WI38 (cell line): Measurements from ENCODE around the gene ZNF132.
A peak's percentile ranks its signal among the peaks of the same experiment; 100 is the strongest.
"Not testable (repeated sequence)": the region's sequence is repeated elsewhere in the genome, so short reads cannot be mapped to it uniquely, and the experiment has no call there.

Experiments
- H3K4me3 ChIP-seq: 2 replicates; pipeline ENCODE4 v1.5.1; 2011; ENCODE audit warnings: low read depth, mild to moderate bottlenecking, control low read depth, low read length
- CTCF ChIP-seq: IDR thresholded peaks from 2 replicates; pipeline ENCODE4 v1.5.1; 2012; ENCODE audit warnings: low read depth, mild to moderate bottlenecking, control low read depth, low read length

ZNF132 gene

GRCh38 chr19:58439576-58440554 is at the start of gene ZNF132:
TSS of gene ZNF132 (minus strand) at chr19:58440153. CDS start at chr19:58439821, 332 bp downstream.
- no peak for TF ChIP-seq CTCF
- H3K4me3 ChIP-seq: peak within 1 kb of the TSS; percentile 83

GRCh38 chr19:58484349-58484748 is 44.4 kb upstream of the ZNF132 start:
- H3K4me3 ChIP-seq: not testable (repeated sequence)

- no peak for TF ChIP-seq CTCF
- H3K4me3 ChIP-seq: no peak overlapping the region
Measured at GRCh38 chr19:58483776-58484175, 43.8 kb upstream of the ZNF132 start.

GRCh38 chr19:58482372-58482771 is 42.4 kb upstream of the ZNF132 start:
- TF ChIP-seq CTCF: no peak

GRCh38 chr19:58480831-58481230 is 40.9 kb upstream of the ZNF132 start:
- no peak overlapping the region for H3K4me3 ChIP-seq
- TF ChIP-seq CTCF: no peak

More at GRCh38 chr19:58482372-58482771, 42.4 kb upstream of the ZNF132 start:
- H3K4me3 ChIP-seq: no peak overlapping the region

GRCh38 chr19:58480481-58480830 is 40.5 kb upstream of the ZNF132 start:
- no peak overlapping the region for H3K4me3 ChIP-seq
- no peak for TF ChIP-seq CTCF

GRCh38 chr19:58479736-58480480 is 40.0 kb upstream of the ZNF132 start:
- H3K4me3 ChIP-seq: no peak overlapping the region
- no peak for TF ChIP-seq CTCF
